Sigmoid colon (tissue), 7 donors: Measurements from ENCODE around the gene PCSK1N. TPM values are rescaled to one million over a fixed set of nuclear protein-coding genes. Genes with fewer than 3 reads are reported as not detected.

ENCODE experiments used
- DNase-seq: peaks from one replicate; pipeline ENCODE4 v3.0.0-alpha.2; 2019
- H3K27ac ChIP-seq, 4 donors: fragments of 200-600 bp; sonication (generic); one replicate each; pipeline ENCODE4 v1.5.1; 2016 to 2019; ENCODE audit warnings: mild to moderate bottlenecking in 1 of 4
- H3K27me3 ChIP-seq, 3 donors: fragments of 200-600 bp; sonication (generic); one replicate each; pipeline ENCODE4 v1.5.1; 2019; ENCODE audit warnings: mild to moderate bottlenecking in 1 of 3
- H3K36me3 ChIP-seq, 4 donors: fragments of 200-600 bp; sonication (generic); one replicate each; pipeline ENCODE4 v1.5.1; 2016 to 2019
- H3K4me1 ChIP-seq, 4 donors: fragments of 200-600 bp; sonication (generic); one replicate each; pipeline ENCODE4 v1.5.1; 2017 to 2019
- H3K4me3 ChIP-seq, 4 donors: fragments of 200-600 bp; sonication (generic); one replicate each; pipeline ENCODE4 v1.5.1; 2017 to 2019; ENCODE audit warnings: mild to moderate bottlenecking in 2 of 4, moderate library complexity in 1 of 4
- H3K9me3 ChIP-seq, 4 donors: fragments of 200-600 bp in 3 of 4; sonication (generic) in 3 of 4; one replicate each; pipeline versions ENCODE4 v1.5.1 to v1.6.1; 2013 to 2019
- EP300 ChIP-seq, 4 donors: sonication (generic); formaldehyde crosslinking; IDR thresholded peaks; one replicate each; pipeline ENCODE4 v1.6.1; 2017; ENCODE audit warnings: antibody characterized with exemption in 4 of 4
- POLR2A ChIP-seq, 2 donors: fragments of 450-650 bp; IDR thresholded peaks; one replicate each; pipeline ENCODE4 v1.6.1; 2016; ENCODE audit warnings: antibody characterized with exemption in 2 of 2, mild to moderate bottlenecking in 2 of 2, moderate library complexity in 2 of 2
- POLR2AphosphoS5 ChIP-seq, 4 donors: sonication (generic); formaldehyde crosslinking; IDR thresholded peaks; one replicate each; pipeline ENCODE4 v1.6.1; 2017; ENCODE audit warnings: antibody characterized with exemption in 4 of 4
- WGBS, 2 donors: extraction: QIAGEN DNeasy Blood & Tissue Kit; methylation state at CpG; one replicate each; pipeline ENCODE4 v1.1.7; 2013; 5-methylcytosine and 5-hydroxymethylcytosine counted together
- intact Hi-C: fragments of 100-400 bp; cut with DNase I; formaldehyde crosslinking; loops from one replicate; pipeline ENCODE4 v1.15.1; 2023
- polyA plus RNA-seq, 3 donors: library from polyadenylated mRNA; stranded (reverse); fragments of 200-250 nt; gene quantifications; one replicate each; pipeline ENCODE4 v1.2.3, GENCODE V29; 2013
- total RNA-seq, 4 donors: library from RNA; depleted of rRNA; stranded (reverse); fragments of >200 nt; gene quantifications; one replicate each; pipeline ENCODE4 v1.1.0, GENCODE V29; 2016
- TF ChIP-seq, protein P1 (sequence below), 4 experiments: fragments of 450-650 bp in 3 of 4; fragments of 200-600 bp in 1 of 4; IDR thresholded peaks; one replicate each; pipeline ENCODE4 v1.5.1; 2016 to 2019; ENCODE audit warnings: antibody characterized with exemption in 4 of 4, mild to moderate bottlenecking in 3 of 4, moderate library complexity in 2 of 4
- donor health status: healthy with polysubstance abuse.
- donor health status: Bipolar disorder and iron deficiency.
- donor health status: healthy.

PCSK1N gene
- total and polyA plus RNA-seq, 7 donors = 2.3 to 25.7 (median 6.9) TPM

DNA sequence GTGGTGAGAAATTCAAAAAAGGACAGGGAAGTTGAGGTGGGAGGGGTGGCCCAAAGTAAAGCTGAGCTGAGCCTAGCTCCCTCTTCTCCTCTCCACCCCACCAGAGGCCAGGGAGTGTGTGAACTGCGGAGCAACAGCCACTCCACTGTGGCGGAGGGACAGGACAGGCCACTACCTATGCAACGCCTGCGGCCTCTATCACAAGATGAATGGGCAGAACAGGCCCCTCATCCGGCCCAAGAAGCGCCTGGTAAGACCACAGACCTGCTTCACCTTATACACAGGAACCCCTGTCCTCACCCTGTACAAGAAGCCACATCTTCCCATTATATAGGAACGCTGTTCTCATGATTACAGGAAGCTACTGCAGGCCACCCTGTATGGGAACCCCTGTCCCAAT lies 43.2 kb downstream of the PCSK1N start:
- H3K27ac ChIP-seq = no peak overlapping the region
- H3K36me3 ChIP-seq = no peaks in the 10 kb centered on the region
- no peaks in the 10 kb centered on the region for H3K9me3 ChIP-seq
- intact Hi-C loops = no loop called here
- H3K4me1 ChIP-seq = no peaks in the 10 kb centered on the region
- no peak for DNase-seq
- H3K27me3 ChIP-seq = no peaks in the 10 kb centered on the region
- TF ChIP-seq EP300 (IDR thresholded peaks at IDR 0.05) (no peak), POLR2A (IDR thresholded peaks at IDR 0.05) (no peak), POLR2AphosphoS5 (IDR thresholded peaks at IDR 0.05) (no peak)
- TF ChIP-seq, protein P1, sequence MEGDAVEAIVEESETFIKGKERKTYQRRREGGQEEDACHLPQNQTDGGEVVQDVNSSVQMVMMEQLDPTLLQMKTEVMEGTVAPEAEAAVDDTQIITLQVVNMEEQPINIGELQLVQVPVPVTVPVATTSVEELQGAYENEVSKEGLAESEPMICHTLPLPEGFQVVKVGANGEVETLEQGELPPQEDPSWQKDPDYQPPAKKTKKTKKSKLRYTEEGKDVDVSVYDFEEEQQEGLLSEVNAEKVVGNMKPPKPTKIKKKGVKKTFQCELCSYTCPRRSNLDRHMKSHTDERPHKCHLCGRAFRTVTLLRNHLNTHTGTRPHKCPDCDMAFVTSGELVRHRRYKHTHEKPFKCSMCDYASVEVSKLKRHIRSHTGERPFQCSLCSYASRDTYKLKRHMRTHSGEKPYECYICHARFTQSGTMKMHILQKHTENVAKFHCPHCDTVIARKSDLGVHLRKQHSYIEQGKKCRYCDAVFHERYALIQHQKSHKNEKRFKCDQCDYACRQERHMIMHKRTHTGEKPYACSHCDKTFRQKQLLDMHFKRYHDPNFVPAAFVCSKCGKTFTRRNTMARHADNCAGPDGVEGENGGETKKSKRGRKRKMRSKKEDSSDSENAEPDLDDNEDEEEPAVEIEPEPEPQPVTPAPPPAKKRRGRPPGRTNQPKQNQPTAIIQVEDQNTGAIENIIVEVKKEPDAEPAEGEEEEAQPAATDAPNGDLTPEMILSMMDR (IDR thresholded peaks at IDR 0.05) = no peak
- no peak overlapping the region for H3K4me3 ChIP-seq
- 92 to 93% methylated on average over 7 of the region's 7 CpGs for WGBS, 2 donors

DNA sequence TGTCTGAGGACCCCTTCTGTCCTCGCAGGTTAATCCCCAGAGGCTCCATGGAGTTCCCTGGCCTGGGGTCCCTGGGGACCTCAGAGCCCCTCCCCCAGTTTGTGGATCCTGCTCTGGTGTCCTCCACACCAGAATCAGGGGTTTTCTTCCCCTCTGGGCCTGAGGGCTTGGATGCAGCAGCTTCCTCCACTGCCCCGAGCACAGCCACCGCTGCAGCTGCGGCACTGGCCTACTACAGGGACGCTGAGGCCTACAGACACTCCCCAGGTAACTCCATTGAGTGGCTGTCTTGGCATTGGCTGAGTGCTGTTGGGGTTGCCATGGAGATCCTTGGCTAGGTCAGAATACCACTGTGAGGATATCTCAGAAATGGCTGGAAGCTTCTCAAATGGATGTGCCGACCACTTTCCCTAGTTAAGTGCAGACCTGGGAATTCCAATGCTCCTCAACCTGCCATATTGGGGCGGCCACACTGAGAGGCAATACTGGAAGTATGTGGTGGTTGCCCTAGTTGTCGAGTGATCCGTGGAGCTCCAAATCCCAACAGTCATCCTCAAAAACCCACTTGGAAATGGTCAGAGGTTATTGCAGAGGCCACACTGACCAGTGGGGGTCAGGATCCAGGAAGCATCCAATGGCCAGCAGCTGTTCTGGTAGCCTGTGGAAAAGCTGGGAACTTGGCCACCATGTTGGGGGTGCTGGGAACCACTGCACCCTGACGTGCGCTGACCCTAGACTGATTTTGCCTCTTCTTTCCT lies 44.2 kb downstream of the PCSK1N start:
- TF ChIP-seq POLR2A (IDR thresholded peaks at IDR 0.05) (no peak), POLR2AphosphoS5 (IDR thresholded peaks at IDR 0.05) (no peak), EP300 (IDR thresholded peaks at IDR 0.05) (no peak)
- TF ChIP-seq, protein P1 (IDR thresholded peaks at IDR 0.05) = no peak
- no peak overlapping the region for H3K27ac ChIP-seq
- no peaks in the 10 kb centered on the region for H3K36me3 ChIP-seq
- no peaks in the 10 kb centered on the region for H3K27me3 ChIP-seq
- H3K9me3 ChIP-seq = no peaks in the 10 kb centered on the region
- no peak for DNase-seq
- no peaks in the 10 kb centered on the region for H3K4me1 ChIP-seq
- no peak overlapping the region for H3K4me3 ChIP-seq
- WGBS, 2 donors = 88 to 92% methylated on average over 11 of the region's 11 CpGs
- intact Hi-C loops = no loop called here

DNA sequence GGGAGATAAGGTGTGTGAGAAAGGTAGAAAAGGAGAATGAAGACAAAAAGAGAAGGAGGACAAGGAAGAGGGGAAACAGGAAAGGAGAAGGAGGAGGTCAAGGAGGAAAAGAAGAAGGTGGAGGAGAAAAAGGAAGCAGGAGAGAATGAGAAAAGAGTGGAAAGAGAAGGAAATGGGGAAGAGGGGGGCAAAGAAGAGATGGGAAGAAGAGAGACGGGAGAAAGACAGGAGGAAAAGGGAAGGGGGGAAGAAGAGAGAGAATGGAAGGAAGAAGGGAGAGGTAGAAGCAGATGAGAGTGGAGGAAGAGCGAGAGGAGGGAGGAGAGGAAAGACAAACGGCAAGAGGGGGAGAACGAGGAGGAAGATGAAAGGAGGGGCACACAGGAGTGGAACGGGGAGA lies 44.9 kb downstream of the PCSK1N start:
- no peak for DNase-seq
- H3K9me3 ChIP-seq = no peaks in the 10 kb centered on the region
- TF ChIP-seq, protein P1 (IDR thresholded peaks at IDR 0.05) = no peak
- TF ChIP-seq EP300 (IDR thresholded peaks at IDR 0.05) (no peak), POLR2AphosphoS5 (IDR thresholded peaks at IDR 0.05) (no peak), POLR2A (IDR thresholded peaks at IDR 0.05) (no peak)
- intact Hi-C loops = no loop called here
- no peaks in the 10 kb centered on the region for H3K4me1 ChIP-seq
- H3K36me3 ChIP-seq = no peaks in the 10 kb centered on the region
- no peaks in the 10 kb centered on the region for H3K27me3 ChIP-seq
- WGBS, 2 donors = 65 to 68% methylated on average over 5 of the region's 5 CpGs
- no peak overlapping the region for H3K27ac ChIP-seq
- H3K4me3 ChIP-seq = no peak overlapping the region

DNA sequence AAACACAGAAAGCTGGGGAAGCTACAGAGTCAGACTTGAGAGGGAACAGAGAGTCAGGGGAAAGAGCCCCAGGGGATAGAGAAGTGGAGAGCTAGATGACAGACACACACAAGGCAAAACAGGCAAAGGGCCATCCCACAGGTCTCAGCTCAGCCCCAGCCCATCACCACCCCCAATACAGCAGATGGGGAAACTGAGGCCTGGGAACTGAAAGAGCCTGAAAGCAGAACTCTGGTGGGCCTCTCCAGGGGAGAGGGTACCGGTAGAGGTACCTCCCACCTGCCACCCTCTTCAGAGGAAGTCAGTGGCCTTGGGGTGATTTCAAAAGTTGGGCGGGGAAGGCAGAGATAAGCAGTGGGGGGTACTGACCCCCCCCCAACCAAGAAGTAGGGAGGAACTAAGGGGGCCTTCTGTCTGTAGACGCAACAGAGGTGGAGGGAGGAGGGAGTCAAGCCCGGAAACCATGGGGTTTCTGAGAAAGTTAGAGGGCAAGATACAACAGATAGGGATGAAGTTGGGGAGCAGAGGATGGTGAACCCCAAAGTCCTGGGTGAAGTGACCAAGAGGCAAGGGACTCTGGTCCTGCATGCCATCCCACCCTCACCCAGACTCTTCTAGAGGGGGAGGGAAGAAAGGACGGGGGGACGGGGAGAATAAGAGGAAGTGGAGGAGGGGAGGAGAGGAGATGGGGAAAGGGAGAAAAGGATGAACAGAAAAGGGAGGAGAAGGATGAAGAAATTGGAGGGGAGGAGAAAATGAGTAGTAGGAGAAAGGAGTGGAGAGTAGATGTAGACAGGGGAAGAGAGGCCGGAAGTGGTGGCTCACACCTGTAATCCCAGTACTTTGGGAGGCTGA lies 45.8 kb downstream of the PCSK1N start:
- intact Hi-C loops = no loop called here
- Histone ChIP-seq H3K4me3 (no peak overlapping the region), H3K9me3 (no peaks in the 10 kb centered on the region), H3K36me3 (no peaks in the 10 kb centered on the region), H3K4me1 (no peaks in the 10 kb centered on the region), H3K27me3 (no peaks in the 10 kb centered on the region), H3K27ac (no peak overlapping the region)
- TF ChIP-seq POLR2A (IDR thresholded peaks at IDR 0.05) (no peak), EP300 (IDR thresholded peaks at IDR 0.05) (no peak), POLR2AphosphoS5 (IDR thresholded peaks at IDR 0.05) (no peak)
- TF ChIP-seq, protein P1 (IDR thresholded peaks at IDR 0.05) = no peak
- no peak for DNase-seq
- WGBS, 2 donors = 47 to 65% methylated on average over 7 of the region's 7 CpGs
